T-helper 1 cell treated with Interleukin-12 subunit alpha and Interleukin-12 subunit beta and Interleukin-4 antibody, amounts not matched to agents 30 μg/mL and 1 μg/mL, for 36 hours (primary cell): ENCODE data around the gene CAMK2B.

Source experiments
- H3K27ac Mint-ChIP-seq: one replicate; pipeline ENCODE4 v1.8.0; 2021; ENCODE audit warnings: mild to moderate bottlenecking, mixed read lengths
- H3K27me3 Mint-ChIP-seq: one replicate; pipeline ENCODE4 v1.8.0; 2021; ENCODE audit warnings: low read depth, mixed read lengths
- H3K36me3 Mint-ChIP-seq: one replicate; pipeline ENCODE4 v1.8.0; 2021; ENCODE audit warnings: low read depth, mixed read lengths
- H3K4me1 Mint-ChIP-seq: one replicate; pipeline ENCODE4 v1.8.0; 2021; ENCODE audit warnings: low read depth, mixed read lengths
- H3K4me3 Mint-ChIP-seq: one replicate; pipeline ENCODE4 v1.8.0; 2021; ENCODE audit warnings: mild to moderate bottlenecking, moderate library complexity, mixed read lengths
- H3K9me3 Mint-ChIP-seq: one replicate; pipeline ENCODE4 v1.8.0; 2021; ENCODE audit warnings: mixed read lengths

Gene CAMK2B

DNA sequence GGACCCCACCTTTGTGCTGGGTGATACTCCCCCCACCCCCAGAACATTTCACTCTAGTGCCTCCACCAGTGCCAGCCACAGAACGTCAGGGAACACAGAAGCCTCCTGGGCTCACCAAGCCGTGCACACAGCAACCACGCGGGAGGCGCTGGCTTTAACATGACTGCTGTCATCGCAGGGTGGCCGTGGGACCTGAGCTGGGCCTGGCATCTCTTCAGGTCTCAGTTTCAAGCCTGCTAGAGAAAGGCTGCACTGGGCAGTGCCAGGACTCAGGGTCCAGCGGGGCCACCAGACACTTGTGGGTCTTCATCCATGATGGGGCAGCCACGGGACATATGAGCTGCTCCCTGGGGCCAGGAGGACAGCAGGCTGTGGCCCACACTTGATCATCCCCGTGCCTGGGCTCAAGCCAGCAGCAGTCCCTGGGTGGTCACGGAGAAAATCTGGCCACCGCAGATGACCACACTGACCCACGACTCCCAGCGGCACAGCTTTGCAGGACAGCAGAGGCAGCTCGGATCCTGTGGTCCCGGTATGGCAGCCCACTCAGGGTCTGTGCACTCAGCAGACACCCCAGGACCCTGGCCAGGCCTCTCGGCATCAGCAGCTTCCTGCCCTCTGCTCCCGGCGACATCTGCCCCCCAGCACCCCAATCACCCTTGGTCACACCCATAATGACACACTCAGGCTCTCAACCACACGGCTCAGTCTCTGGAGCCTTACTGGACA is 44.2 kb downstream of the CAMK2B start:
- Mint-ChIP-seq H3K9me3 (no peaks in the 10 kb centered on the region), H3K36me3 (no peaks in the 10 kb centered on the region), H3K4me1 (no peaks in the 10 kb centered on the region), H3K27ac (no peak overlapping the region), H3K27me3 (no peaks in the 10 kb centered on the region), H3K4me3 (no peak overlapping the region)

- Mint-ChIP-seq H3K27ac (no peak overlapping the region), H3K27me3 (no peaks in the 10 kb centered on the region), H3K4me1 (no peaks in the 10 kb centered on the region), H3K4me3 (no peak overlapping the region), H3K36me3 (no peaks in the 10 kb centered on the region), H3K9me3 (no peaks in the 10 kb centered on the region)
Observed at GRCh38 chr7:44280636-44280992, 44.8 kb downstream of the CAMK2B start.

- H3K9me3 Mint-ChIP-seq = no peaks in the 10 kb centered on the region
- H3K27ac Mint-ChIP-seq = no peak overlapping the region
- H3K4me1 Mint-ChIP-seq = no peaks in the 10 kb centered on the region
- no peaks in the 10 kb centered on the region for H3K27me3 Mint-ChIP-seq
- H3K4me3 Mint-ChIP-seq = no peak overlapping the region
- no peaks in the 10 kb centered on the region for H3K36me3 Mint-ChIP-seq
Observed at GRCh38 chr7:44279731-44280505, 45.5 kb downstream of the CAMK2B start.

GRCh38 chr7:44279286-44279685 is 46.1 kb downstream of the CAMK2B start:
- Mint-ChIP-seq H3K36me3 (no peaks in the 10 kb centered on the region), H3K27me3 (no peaks in the 10 kb centered on the region), H3K4me1 (no peaks in the 10 kb centered on the region), H3K9me3 (no peaks in the 10 kb centered on the region), H3K27ac (no peak overlapping the region), H3K4me3 (no peak overlapping the region)

DNA sequence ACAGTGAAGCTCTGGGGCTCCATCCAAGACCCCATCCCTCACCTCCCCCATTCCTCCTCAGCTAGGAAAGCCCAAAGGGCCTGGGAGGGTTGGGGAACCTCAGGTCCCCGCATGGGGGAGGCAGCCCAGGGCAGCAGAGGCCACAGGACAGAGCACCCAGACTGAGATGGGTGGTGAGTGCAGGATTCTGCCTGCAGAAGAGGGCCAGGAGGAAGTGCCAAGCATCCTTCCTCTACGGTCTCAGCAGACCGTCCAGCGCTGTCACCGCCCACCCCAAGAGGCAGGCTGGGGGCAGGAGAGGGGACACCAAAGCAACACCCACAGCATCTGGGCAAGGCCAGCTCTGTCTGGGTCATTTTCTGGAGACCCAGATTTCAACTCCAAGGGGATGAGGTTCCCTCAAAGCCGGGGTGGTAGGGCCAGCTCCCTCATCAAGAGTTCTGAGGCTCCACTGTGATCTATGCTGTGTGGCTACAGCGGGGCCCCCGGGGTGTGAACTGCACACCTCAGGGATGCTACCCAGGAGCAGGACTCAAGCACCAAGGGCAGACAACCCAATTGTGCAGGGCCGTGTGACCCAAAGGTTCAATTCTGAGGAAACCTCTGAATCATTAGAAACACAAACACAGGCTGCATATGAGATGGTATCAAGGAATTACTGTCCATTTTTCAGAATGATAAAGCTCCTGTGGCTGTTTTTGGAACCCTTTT is 46.8 kb downstream of the CAMK2B start:
- H3K4me3 Mint-ChIP-seq = no peak overlapping the region
- no peaks in the 10 kb centered on the region for H3K9me3 Mint-ChIP-seq
- H3K27me3 Mint-ChIP-seq = no peaks in the 10 kb centered on the region
- H3K36me3 Mint-ChIP-seq = no peaks in the 10 kb centered on the region
- H3K4me1 Mint-ChIP-seq = no peaks in the 10 kb centered on the region
- H3K27ac Mint-ChIP-seq = no peak overlapping the region

DNA sequence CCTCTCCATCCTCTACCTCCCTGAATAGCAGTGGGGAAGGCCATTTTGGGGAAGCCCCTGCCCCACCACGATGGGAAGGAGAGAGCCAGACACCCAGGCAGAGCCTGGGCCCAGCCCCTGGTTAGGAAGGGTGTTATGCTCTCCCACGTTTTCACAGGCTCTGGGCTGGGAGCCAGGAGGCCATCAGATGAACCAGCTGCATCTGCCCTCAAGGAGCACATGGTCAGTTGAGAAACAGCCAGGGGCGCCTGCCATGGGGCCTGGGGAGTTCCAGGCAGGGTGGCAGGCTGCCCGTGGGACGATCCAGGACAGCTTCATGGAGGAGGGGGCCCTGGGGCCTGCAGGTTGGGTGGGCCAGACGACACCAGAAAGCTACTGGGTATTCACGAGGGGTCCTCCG is 47.5 kb downstream of the CAMK2B start:
- no peaks in the 10 kb centered on the region for H3K36me3 Mint-ChIP-seq
- H3K4me1 Mint-ChIP-seq = no peaks in the 10 kb centered on the region
- no peak overlapping the region for H3K27ac Mint-ChIP-seq
- no peak overlapping the region for H3K4me3 Mint-ChIP-seq
- H3K27me3 Mint-ChIP-seq = no peaks in the 10 kb centered on the region
- no peaks in the 10 kb centered on the region for H3K9me3 Mint-ChIP-seq

DNA sequence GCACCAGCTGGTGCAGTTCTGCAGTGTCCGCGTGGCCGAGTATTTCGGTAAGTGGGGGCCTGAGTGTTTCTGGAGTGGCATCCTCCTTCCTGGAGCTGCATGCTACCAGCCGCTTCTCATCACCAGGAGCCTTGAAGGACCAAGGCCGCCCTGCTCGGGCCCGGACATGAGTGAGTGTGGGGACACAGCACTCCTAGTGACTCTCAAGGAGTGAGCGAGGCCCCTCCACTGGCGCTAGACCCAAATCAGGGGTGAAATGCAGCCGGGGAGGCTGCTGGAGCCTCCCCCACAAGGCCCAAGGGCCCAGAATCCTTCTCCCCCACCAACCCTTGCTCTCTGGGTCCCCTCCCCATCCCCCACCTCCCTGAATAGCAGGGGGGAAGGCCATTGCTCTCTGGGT is 48.0 kb downstream of the CAMK2B start:
- no peaks in the 10 kb centered on the region for H3K36me3 Mint-ChIP-seq
- no peaks in the 10 kb centered on the region for H3K4me1 Mint-ChIP-seq
- H3K9me3 Mint-ChIP-seq = no peaks in the 10 kb centered on the region
- H3K27me3 Mint-ChIP-seq = no peaks in the 10 kb centered on the region
- no peak overlapping the region for H3K4me3 Mint-ChIP-seq
- no peak overlapping the region for H3K27ac Mint-ChIP-seq

- Mint-ChIP-seq H3K27ac (no peak overlapping the region), H3K4me1 (no peaks in the 10 kb centered on the region), H3K27me3 (no peaks in the 10 kb centered on the region), H3K9me3 (no peaks in the 10 kb centered on the region), H3K4me3 (no peak overlapping the region), H3K36me3 (no peaks in the 10 kb centered on the region)
Observed at GRCh38 chr7:44276571-44277221, 48.7 kb downstream of the CAMK2B start.

GRCh38 chr7:44275957-44276570 is 49.3 kb downstream of the CAMK2B start:
- H3K4me1 Mint-ChIP-seq = no peaks in the 10 kb centered on the region
- H3K27me3 Mint-ChIP-seq = no peaks in the 10 kb centered on the region
- H3K27ac Mint-ChIP-seq = no peak overlapping the region
- H3K36me3 Mint-ChIP-seq = no peaks in the 10 kb centered on the region
- no peaks in the 10 kb centered on the region for H3K9me3 Mint-ChIP-seq
- H3K4me3 Mint-ChIP-seq = no peak overlapping the region

- Mint-ChIP-seq H3K27me3 (no peaks in the 10 kb centered on the region), H3K4me3 (no peak overlapping the region), H3K9me3 (no peaks in the 10 kb centered on the region), H3K4me1 (no peaks in the 10 kb centered on the region), H3K27ac (no peak overlapping the region), H3K36me3 (no peaks in the 10 kb centered on the region)
Observed at GRCh38 chr7:44275146-44275545, 50.2 kb downstream of the CAMK2B start.

- Mint-ChIP-seq H3K4me3 (no peak overlapping the region), H3K27ac (no peak overlapping the region), H3K9me3 (no peaks in the 10 kb centered on the region), H3K36me3 (no peaks in the 10 kb centered on the region), H3K27me3 (no peaks in the 10 kb centered on the region), H3K4me1 (no peaks in the 10 kb centered on the region)
Observed at GRCh38 chr7:44274623-44274975, 50.8 kb downstream of the CAMK2B start.

DNA sequence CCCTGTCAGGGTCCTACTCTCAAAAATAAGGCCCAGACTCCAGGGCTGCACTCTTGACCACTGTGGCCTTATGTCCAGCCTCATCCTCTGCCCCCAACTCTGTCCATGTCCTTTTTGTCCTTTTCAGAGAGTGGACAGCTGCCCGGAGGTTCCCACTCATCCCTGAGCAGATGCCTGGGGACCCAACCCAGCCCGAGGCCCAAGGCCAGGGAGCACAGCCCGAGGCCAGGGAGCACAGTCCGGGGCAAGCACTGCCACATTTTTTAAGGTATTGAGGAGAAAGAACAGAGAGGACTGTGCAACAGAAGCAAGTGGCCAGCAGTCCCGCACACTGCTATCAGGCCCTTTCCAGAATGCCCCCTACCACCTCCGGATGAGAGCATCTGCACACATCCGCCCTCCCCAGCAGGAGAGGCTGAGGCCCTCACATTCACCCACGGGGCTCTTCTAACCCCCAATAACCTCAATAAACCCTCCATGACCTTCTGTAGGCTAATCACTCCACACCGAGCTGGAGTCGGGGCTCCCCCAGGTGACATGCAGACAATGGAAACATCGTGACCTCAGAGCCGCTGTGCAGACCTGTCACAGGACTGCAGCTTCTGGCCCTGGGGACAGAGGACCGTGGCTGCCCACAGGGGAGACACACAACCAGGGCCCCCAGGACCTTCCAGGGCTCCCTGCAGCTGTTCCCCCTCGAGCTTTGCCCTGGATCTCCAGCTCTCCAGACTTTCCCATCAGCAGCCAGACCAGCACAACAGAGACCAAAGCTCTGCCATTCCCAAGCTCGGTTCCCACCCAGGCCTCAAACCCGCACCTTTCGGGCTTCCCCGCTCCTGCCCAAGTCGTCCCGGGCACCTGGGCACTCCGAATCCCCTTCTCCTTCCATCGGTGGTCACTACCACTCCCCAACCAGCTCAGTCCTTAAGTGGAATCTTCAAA is 51.4 kb downstream of the CAMK2B start:
- Mint-ChIP-seq H3K4me1 (no peaks in the 10 kb centered on the region), H3K27ac (no peak overlapping the region)

DNA sequence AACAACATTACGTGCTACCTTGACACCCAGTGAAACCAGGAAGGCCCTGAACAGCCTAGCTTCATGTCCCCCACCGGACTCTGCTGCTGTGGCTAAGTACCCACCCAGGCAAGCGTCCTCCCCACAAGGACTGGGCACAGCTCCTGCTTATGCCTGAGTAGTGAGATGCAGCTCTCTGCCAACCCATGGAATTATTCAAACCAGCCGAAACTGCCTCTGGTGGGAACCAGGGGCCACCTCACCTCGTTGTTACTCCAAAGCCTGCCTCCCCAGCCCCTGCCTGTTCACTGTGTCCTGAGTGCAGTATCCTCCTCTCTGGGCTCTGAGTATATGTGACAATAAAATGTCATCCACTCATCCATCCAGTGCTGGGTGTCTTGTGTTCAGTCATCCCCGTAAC is 52.4 kb downstream of the CAMK2B start:
- Mint-ChIP-seq H3K27ac (no peak overlapping the region), H3K36me3 (no peaks in the 10 kb centered on the region), H3K4me3 (no peak overlapping the region), H3K9me3 (no peaks in the 10 kb centered on the region), H3K27me3 (no peaks in the 10 kb centered on the region), H3K4me1 (no peaks in the 10 kb centered on the region)

More for the DNA sequence above, 51.4 kb downstream of the CAMK2B start:
- Mint-ChIP-seq H3K4me3 (no peak overlapping the region), H3K9me3 (no peaks in the 10 kb centered on the region), H3K36me3 (no peaks in the 10 kb centered on the region), H3K27me3 (no peaks in the 10 kb centered on the region)
